Spleen (tissue), 7 donors: Measurements from ENCODE around the gene TGFBR3L.

Source experiments
- POLR2A ChIP-seq, 3 donors: fragments of 450-650 bp; IDR thresholded peaks; one replicate each; pipeline ENCODE4 v1.5.1; 2017; ENCODE audit warnings: antibody characterized with exemption in 3 of 3, mild to moderate bottlenecking in 1 of 3
- POLR2AphosphoS5 ChIP-seq, 3 donors: sonication (generic); formaldehyde crosslinking; IDR thresholded peaks; one replicate each; pipeline ENCODE4 v1.5.1; 2017; ENCODE audit warnings: antibody characterized with exemption in 3 of 3
- TF ChIP-seq, protein P1 (sequence below), 11 experiments: fragments of 200-600 bp in 7 of 11; fragments of 450-650 bp in 4 of 11; sonication (generic) in 4 of 11; IDR thresholded peaks in 8 of 11; conservative IDR thresholded peaks in 3 of 11; 1 replicate in 7 of 11; 2 replicates in 4 of 11; pipeline versions ENCODE4 v1.4.0 to v1.8.0; 2016 to 2021; ENCODE audit warnings: antibody characterized with exemption in 11 of 11, inconsistent platforms in 4 of 11, mild to moderate bottlenecking in 1 of 11
- donor health status: DM: no; HTN: no; CAD: no; lungs with moderate emphysema.
- donor health status: DM: no; HTN: no; CAD: no.
- donor health status: DM: no; HTN: no; CAD: no.

DNA sequence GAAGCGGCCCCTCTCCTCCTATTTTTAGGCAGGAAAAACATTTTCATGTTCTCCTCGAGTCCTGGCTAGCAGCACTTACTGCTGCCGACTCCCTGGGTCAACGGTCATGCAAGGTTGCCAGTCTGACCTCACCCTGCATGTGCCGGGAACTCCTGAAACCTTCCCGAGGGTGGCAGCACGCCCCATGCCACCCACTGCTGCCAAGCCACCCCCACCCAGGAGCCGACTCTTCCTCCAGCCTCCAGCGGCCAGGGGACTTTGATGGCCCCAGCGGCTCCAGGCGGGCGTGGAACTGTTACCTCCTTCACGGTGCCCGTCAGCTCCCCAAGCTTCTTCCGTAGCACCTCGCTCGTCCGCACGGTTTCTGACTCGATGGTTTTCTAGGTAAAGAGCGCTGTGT is 20.1 kb downstream of the TGFBR3L start:
- TF ChIP-seq, protein P1, sequence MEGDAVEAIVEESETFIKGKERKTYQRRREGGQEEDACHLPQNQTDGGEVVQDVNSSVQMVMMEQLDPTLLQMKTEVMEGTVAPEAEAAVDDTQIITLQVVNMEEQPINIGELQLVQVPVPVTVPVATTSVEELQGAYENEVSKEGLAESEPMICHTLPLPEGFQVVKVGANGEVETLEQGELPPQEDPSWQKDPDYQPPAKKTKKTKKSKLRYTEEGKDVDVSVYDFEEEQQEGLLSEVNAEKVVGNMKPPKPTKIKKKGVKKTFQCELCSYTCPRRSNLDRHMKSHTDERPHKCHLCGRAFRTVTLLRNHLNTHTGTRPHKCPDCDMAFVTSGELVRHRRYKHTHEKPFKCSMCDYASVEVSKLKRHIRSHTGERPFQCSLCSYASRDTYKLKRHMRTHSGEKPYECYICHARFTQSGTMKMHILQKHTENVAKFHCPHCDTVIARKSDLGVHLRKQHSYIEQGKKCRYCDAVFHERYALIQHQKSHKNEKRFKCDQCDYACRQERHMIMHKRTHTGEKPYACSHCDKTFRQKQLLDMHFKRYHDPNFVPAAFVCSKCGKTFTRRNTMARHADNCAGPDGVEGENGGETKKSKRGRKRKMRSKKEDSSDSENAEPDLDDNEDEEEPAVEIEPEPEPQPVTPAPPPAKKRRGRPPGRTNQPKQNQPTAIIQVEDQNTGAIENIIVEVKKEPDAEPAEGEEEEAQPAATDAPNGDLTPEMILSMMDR (IDR thresholded peaks at IDR 0.05 in 8 of 11, conservative IDR thresholded peaks at IDR 0.05 in 3 of 11): no peak
- no peak for TF ChIP-seq POLR2A (IDR thresholded peaks at IDR 0.05)
- peak in 2 of 3 donors; percentile 7 to 39 for TF ChIP-seq POLR2AphosphoS5 (IDR thresholded peaks at IDR 0.05)
